ENCODE results near the gene NEK7. TPM values are rescaled to one million over a fixed set of nuclear protein-coding genes. Genes with fewer than 3 reads are reported as not detected.

The NEK7 gene
- total and polyA plus RNA-seq, 2 donors, result 48.0 to 196 TPM

DNA sequence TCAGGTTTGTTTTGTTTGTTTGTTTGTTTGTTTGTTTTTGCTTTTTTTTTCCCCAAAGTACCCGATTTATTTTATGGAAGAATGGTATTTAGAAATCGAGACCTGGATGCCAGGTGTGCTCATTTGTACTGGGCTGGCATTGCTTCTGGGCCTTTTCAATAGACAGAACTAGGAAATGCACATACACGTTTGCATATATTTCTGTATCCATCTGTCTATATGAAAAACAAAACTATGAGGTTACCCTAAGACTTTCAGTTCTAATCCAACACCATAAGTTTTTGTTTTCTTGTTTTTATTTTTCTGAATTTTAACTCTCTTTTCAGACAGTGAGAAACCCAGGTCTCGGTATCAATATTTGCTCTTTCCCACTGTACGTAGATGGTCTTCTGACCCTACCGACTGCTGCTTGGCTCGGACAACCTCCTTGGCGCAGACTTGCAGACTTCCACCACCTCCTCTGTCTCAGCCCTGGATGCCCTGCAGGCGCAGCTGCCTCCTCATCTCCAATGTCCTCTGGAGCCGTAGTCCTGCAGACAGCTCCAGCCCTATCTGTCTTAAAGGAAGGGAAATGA lies 171.7 kb downstream of the NEK7 start:
- H3K36me3 ChIP-seq (ENCODE audit: insufficient read depth), result no peaks in the 10 kb centered on the region
- H3K27ac ChIP-seq (ENCODE audit: low read depth), result no peak overlapping the region
- WGBS, result 92% methylated on average over 10 of the region's 10 CpGs
- no peaks in the 10 kb centered on the region for H3K4me1 ChIP-seq (ENCODE audit: insufficient read depth)
- no peak overlapping the region for H3K4me3 ChIP-seq (ENCODE audit: low read depth, low read length)
- no peak for DNase-seq (ENCODE audit: extremely low spot score)

DNA sequence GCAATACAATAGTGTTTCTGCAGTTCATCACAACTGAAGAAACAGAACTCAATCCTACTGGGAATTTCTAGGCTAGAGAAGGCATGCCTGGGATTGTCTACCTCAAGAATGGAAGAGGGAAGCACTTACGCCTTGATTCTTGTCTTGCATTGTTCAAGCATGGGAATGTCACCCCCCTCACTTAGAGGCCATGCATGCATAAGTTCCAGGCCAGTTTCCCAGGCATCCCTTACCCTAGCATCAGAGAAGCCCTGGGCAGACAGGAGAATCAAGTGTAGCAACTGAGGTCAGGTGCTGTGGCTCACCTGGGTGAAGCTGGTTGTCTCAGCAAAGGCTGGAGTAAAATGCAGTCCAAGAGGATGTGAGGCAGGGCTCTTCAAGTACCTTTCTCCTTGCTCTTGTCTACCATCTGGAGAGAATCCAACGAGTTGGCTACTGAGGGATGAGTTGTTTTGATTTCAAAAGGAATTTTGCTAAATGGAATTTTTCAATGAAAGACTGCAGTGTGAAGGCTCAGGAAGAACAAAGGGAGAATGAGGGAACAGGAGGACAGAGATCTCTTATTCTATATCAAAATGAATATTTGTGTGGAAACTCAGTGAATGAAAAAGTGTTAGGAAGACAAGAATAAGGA lies 174.3 kb downstream of the NEK7 start:
- no peak overlapping the region for H3K4me3 ChIP-seq (ENCODE audit: low read depth, low read length)
- WGBS, result 68% methylated on average over 2 of the region's 2 CpGs
- no peak overlapping the region for H3K27ac ChIP-seq (ENCODE audit: low read depth)
- H3K36me3 ChIP-seq (ENCODE audit: insufficient read depth), result no peaks in the 10 kb centered on the region
- H3K4me1 ChIP-seq (ENCODE audit: insufficient read depth), result no peaks in the 10 kb centered on the region
- no peak for DNase-seq (ENCODE audit: extremely low spot score)

DNA sequence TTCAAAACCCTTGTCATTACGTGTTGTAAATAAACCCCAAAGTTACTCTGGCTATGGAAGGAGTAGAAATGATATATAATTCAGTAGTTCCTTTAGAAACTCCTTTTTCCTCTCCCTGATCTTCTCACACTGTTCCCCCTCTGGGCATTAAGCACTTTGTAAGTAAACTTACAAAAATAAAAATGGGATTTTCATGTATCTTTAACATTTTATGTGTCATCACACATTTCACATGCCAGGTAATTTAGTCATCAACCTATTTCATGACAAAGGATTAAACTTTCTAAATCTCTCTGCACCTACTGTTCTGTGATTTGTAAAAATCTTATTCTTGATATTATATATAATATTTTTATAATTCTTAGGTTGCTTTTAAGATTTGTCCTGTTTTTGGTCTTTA lies 176.9 kb downstream of the NEK7 start:
- DNase-seq (ENCODE audit: extremely low spot score), result no peak
- Histone ChIP-seq H3K27ac (ENCODE audit: low read depth) (no peak overlapping the region), H3K36me3 (ENCODE audit: insufficient read depth) (no peaks in the 10 kb centered on the region), H3K4me3 (ENCODE audit: low read depth, low read length) (no peak overlapping the region), H3K4me1 (ENCODE audit: insufficient read depth) (no peaks in the 10 kb centered on the region)
- 72% methylated on average over 1 of the region's 1 CpG for WGBS

DNA sequence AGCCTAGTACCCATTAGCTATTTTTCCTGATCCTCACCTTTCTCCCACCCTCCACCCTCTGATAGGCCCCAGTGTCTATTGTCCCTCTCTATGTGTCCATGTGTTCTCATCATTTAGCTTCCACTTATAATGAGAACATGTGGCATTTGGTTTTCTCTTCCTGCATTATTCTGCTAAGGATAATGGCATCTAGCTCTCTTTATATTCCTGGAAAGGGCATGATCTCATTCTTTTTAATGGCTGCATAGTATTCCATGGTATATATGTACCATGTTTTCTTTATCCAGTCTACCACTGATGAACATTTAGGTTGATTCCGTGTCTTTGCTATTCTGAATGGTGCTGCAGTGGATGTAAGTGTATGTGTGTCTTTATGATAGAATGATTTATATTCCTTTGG lies 178.9 kb downstream of the NEK7 start:
- 83% methylated on average over 1 of the region's 1 CpG for WGBS
- no peak overlapping the region for H3K27ac ChIP-seq (ENCODE audit: low read depth)

DNA sequence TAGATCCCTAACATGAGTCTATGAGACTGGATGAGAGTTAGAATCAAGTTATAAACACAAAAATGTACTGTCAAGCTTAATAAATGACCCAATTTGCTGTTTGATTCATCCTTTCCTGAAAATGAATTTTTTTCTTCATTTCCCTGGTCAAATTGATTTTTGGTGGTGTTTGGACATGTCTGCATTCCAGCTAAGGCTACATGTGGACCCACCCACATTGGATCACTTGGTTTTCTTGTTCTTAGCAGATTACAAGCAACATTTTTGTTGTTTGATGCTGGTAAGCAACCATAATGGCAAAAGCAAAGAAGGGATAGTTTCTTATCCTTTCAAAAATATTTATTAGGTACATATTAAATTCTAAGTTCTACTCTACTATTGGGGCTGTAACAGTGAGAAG lies 181.1 kb downstream of the NEK7 start:
- no peaks in the 10 kb centered on the region for H3K4me1 ChIP-seq (ENCODE audit: insufficient read depth)
- H3K4me3 ChIP-seq (ENCODE audit: low read depth, low read length), result no peak overlapping the region
- H3K27ac ChIP-seq (ENCODE audit: low read depth), result no peak overlapping the region
- DNase-seq (ENCODE audit: extremely low spot score), result no peak
- H3K36me3 ChIP-seq (ENCODE audit: insufficient read depth), result no peaks in the 10 kb centered on the region

More for the DNA sequence above, 178.9 kb downstream of the NEK7 start:
- H3K4me1 ChIP-seq (ENCODE audit: insufficient read depth), result no peaks in the 10 kb centered on the region
- no peak overlapping the region for H3K4me3 ChIP-seq (ENCODE audit: low read depth, low read length)
- H3K36me3 ChIP-seq (ENCODE audit: insufficient read depth), result no peaks in the 10 kb centered on the region
- no peak for DNase-seq (ENCODE audit: extremely low spot score)

DNA sequence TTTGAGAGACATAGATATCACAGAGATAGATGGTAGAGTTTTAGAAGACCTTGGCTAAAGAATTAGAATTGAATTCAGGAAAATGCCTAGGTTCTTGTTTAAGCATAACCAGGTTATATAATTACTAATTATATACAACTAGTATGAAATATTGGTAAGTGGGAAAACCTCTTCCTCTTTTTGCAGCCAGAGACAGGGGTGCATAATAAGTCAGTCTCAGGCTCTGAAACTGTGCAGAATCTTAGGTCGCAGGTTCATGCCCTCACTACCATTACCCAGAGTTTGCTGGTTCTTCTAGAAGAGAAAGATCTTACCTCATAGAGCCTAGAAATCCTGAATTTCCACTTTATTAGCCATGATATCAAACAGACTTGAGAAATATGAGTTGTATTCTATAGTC lies 183.3 kb downstream of the NEK7 start:
- H3K4me1 ChIP-seq (ENCODE audit: insufficient read depth), result no peaks in the 10 kb centered on the region
- no peak overlapping the region for H3K4me3 ChIP-seq (ENCODE audit: low read depth, low read length)
- no peak for DNase-seq (ENCODE audit: extremely low spot score)
- WGBS, result 93% methylated on average over 1 of the region's 1 CpG
- no peak overlapping the region for H3K27ac ChIP-seq (ENCODE audit: low read depth)
- no peaks in the 10 kb centered on the region for H3K36me3 ChIP-seq (ENCODE audit: insufficient read depth)

DNA sequence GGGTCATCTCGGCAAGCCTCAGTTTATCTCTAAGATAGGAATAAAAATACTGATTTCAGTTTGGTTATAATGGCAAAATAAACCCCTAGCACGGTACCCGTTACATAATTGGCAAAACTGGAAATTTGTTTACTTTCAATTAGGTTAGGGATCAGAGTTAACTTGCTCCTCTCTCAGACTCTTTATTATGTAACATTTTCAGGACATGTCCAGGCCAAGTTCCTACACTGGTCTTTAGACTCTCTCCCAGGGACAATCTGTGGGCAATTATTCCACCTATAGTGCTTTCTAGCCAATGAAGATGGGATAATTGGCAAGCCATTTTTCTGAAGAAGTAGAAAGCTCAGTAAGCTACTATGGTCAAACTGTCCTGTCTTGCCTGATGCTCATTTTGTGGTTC lies 189.4 kb downstream of the NEK7 start:
- H3K4me3 ChIP-seq (ENCODE audit: low read depth, low read length), result no peak overlapping the region
- H3K4me1 ChIP-seq (ENCODE audit: insufficient read depth), result no peaks in the 10 kb centered on the region
- no peak for DNase-seq (ENCODE audit: extremely low spot score)
- WGBS, result 44% methylated on average over 3 of the region's 3 CpGs
- H3K27ac ChIP-seq (ENCODE audit: low read depth), result no peak overlapping the region
- no peaks in the 10 kb centered on the region for H3K36me3 ChIP-seq (ENCODE audit: insufficient read depth)

DNA sequence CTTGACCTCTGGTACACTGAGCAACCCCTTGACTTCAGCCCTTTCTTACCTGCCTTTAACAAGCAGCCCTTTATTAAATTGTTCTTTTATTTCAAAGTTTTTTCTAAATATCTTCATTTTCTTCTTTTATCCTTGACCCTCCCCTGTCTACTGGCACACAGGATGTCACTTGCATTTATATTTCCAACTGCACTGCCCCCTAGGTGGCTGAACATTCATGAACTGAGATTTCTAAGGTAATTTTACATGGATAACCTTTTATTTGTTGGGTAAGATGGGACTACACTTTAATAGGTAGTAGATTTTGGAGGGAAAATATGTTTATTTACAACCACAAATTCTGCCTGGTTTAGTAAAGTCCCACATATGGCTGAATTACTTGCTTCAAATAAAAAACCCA lies 193.7 kb downstream of the NEK7 start:
- no peak for DNase-seq (ENCODE audit: extremely low spot score)
- Histone ChIP-seq H3K4me1 (ENCODE audit: insufficient read depth) (no peaks in the 10 kb centered on the region), H3K36me3 (ENCODE audit: insufficient read depth) (no peaks in the 10 kb centered on the region), H3K27ac (ENCODE audit: low read depth) (no peak overlapping the region), H3K4me3 (ENCODE audit: low read depth, low read length) (no peak overlapping the region)

DNA sequence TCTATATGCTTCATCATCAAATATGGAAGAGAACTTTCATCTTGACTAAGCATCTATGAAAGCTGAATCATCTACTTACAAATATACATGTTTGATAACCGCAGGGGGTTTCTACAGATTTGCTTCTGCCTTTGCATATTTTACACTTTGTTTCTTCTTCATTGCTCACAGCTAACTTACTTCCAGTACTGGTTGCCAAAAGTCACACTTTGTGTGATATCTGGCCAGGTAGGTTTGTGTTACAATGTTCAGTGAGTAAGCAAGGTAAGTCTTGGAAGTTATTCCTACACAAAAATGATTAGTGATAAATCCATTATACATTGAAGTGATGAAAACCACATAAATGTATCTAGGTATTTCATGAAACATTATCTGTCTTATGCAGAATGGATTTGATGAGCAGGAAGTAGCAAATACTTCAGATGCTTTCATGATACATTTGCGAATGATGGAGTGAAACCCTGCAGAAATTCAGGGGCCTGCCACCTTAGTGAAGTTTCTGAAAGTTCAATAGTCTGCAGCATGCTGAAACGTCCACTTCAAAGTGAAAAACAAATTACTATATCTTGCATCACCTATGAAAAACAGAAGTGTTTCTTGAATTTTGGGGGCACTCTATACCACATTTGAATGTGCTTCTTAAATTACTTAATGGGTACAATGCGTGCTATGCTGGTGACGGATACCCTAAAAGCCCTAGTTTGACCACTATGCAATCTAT lies 196.3 kb downstream of the NEK7 start:
- Histone ChIP-seq H3K27ac (ENCODE audit: low read depth) (no peak overlapping the region), H3K4me3 (ENCODE audit: low read depth, low read length) (no peak overlapping the region), H3K4me1 (ENCODE audit: insufficient read depth) (no peaks in the 10 kb centered on the region), H3K36me3 (ENCODE audit: insufficient read depth) (no peaks in the 10 kb centered on the region)
- 84% methylated on average over 5 of the region's 5 CpGs for WGBS
- no peak for DNase-seq (ENCODE audit: extremely low spot score)

DNA sequence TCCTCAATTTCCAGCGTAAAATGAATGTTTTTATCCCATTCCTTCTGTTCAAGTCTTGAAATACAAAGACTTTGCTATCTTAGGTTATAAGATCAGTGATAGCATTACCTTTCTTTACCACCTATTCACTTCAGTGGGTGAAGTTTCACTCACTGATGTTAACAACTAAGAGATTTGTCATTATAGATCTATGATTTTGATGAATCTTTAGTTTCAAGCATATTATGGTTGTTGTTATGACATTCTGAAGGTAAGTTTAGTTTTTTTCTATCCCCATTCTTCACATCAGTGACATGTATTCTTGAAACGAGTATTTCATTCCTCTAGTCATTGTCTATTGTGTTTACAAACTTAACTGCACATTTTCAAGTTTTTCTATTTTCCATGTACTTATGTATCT lies 201.1 kb downstream of the NEK7 start:
- Histone ChIP-seq H3K36me3 (ENCODE audit: insufficient read depth) (no peaks in the 10 kb centered on the region), H3K27ac (ENCODE audit: low read depth) (no peak overlapping the region), H3K4me1 (ENCODE audit: insufficient read depth) (no peaks in the 10 kb centered on the region), H3K4me3 (ENCODE audit: low read depth, low read length) (no peak overlapping the region)
- no peak for DNase-seq (ENCODE audit: extremely low spot score)
- WGBS, result 78% methylated on average over 2 of the region's 2 CpGs

DNA sequence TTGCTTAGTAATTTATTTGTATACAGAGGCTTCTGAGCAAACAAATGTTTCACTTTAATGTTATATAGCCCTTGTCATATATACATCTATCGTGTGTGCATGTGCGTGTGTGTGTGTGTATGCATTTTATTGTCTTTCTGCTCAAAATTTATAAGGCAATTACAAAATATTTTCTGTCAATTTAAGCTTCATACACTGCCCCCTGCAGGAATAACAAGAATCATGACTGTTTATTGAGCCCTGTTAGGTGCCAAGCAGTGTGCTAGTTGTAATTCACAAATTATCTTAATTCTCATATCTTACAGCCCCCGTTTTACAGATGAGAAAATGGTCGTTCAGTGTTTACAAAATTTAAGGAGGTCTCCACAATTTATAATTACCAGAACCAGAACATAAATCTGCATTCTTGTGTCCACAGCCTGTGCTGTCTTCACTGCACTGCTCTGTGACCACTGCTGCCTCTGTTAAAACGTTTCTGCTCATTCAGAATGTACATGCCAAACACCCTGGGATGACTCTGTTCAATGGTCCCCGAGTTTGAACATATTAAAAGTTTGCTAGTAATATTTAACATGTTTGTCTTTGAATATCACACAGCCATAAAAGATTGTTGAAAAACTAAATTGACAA lies 202.3 kb downstream of the NEK7 start:
- Histone ChIP-seq H3K36me3 (ENCODE audit: insufficient read depth) (no peaks in the 10 kb centered on the region), H3K4me1 (ENCODE audit: insufficient read depth) (no peaks in the 10 kb centered on the region), H3K4me3 (ENCODE audit: low read depth, low read length) (no peak overlapping the region), H3K27ac (ENCODE audit: low read depth) (no peak overlapping the region)
- DNase-seq (ENCODE audit: extremely low spot score), result no peak
- 29% methylated on average over 6 of the region's 6 CpGs for WGBS

DNA sequence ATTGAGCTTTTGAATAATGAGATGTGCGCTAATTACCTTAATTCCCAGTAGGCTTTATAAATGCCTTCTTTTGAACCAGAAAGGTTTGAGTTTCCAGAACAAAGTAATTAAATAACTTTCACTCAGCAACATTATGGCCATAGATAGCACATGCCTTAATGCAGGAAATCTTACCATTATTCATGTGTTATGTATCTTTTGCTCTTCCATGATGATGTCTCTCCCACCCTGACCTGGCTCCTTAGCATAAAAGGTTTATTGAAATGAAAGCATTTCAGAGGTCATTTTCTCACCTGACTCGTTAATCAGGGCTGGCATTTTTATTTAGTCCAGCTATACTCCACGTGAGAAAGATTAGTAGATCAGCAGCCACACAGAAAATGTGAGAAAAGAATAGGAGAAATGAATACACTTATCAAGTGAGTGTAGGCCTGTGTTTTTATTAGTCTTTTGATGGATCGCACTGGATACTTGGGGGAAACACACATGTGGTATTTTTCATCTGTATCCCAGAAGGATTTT lies 203.5 kb downstream of the NEK7 start:
- Histone ChIP-seq H3K4me3 (ENCODE audit: low read depth, low read length) (no peak overlapping the region), H3K4me1 (ENCODE audit: insufficient read depth) (no peaks in the 10 kb centered on the region), H3K36me3 (ENCODE audit: insufficient read depth) (no peaks in the 10 kb centered on the region), H3K27ac (ENCODE audit: low read depth) (no peak overlapping the region)
- no peak for DNase-seq (ENCODE audit: extremely low spot score)
- 81% methylated on average over 4 of the region's 4 CpGs for WGBS

DNA sequence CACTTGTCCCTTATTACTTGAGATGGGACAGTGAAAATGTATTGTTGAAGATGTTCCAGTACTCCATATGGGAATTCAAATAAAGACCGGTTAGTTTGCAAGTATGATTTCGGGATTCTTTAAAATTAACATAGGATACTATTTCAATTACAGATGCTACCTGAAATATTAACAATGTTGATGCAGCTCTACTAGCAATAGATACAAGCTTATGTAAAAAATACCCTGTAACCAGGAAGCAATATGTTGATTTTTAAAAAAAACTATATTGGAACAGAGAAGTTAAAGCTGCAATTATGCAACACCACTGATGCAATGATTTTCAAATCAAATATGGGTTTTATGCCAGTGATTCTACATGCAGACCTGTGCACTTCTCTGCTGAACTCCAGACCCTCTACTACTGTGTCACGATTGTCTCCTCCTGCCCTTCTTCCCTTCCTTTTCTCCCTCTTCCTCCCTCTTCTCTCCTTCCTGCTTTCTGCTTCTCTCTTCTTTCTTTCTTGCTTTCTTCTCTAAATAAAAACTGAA lies 204.5 kb downstream of the NEK7 start:
- no peak for DNase-seq (ENCODE audit: extremely low spot score)
- H3K27ac ChIP-seq (ENCODE audit: low read depth), result no peak overlapping the region
- 88% methylated on average over 3 of the region's 3 CpGs for WGBS
- H3K36me3 ChIP-seq (ENCODE audit: insufficient read depth), result no peaks in the 10 kb centered on the region
- no peaks in the 10 kb centered on the region for H3K4me1 ChIP-seq (ENCODE audit: insufficient read depth)
- H3K4me3 ChIP-seq (ENCODE audit: low read depth, low read length), result no peak overlapping the region
